Renal cortex interstitium (tissue), 11 donors: Measurements from ENCODE around the gene PRRC2B. TPM values are rescaled to one million over a fixed set of nuclear protein-coding genes. Genes with fewer than 3 reads are reported as not detected.
A peak's percentile ranks its signal among the peaks of the same experiment; 100 is the strongest.

Experiments used
- DNase-seq, 11 donors: peaks; one replicate each; pipeline ENCODE4 v3.0.0-alpha.2; 2013; ENCODE audit warnings: low read depth in 9 of 11, low spot score in 4 of 11; ENCODE audit errors: extremely low read depth in 1 of 11
- polyA plus RNA-seq, 3 donors: library from polyadenylated mRNA; unstranded; fragments of 120-200 nt; gene quantifications; one replicate each; pipeline ENCODE4 v1.2.1, GENCODE V29; 2013; ENCODE audit not compliant: insufficient read length in 3 of 3

Gene PRRC2B
- polyA plus RNA-seq, 3 donors = 177 to 200 (median 196) TPM

DNA sequence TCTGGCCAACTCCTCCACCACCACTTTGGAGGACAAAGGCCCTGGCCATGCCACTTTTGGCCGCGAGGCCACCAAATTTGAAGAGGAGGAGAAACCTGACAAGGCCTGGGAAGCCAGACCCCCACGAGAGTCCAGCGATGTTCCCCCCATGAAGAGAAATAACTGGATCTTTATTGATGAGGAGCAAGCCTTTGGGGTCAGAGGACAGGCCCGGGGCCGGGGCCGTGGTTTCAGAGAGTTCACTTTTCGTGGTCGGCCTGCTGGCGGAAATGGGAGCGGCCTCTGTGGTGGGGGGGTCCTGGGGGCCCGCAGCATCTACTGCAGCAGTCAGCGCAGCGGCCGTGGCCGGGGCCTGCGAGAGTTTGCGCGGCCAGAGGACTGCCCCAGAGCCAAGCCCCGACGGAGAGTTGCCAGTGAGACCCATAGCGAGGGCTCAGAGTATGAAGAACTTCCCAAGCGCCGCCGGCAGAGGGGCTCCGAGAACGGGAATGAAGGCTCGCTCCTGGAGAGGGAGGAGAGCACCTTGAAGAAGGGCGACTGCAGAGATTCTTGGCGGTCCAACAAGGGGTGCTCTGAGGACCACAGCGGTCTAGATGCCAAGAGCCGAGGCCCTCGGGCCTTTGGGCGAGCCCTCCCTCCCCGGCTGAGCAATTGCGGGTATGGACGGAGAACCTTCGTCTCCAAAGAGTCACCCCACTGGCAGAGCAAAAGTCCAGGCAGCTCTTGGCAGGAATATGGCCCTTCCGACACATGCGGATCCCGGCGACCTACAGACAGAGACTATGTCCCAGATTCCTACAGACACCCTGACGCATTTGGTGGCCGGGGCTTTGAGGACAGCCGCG, 81.4 kb downstream of the PRRC2B start:
- DNase-seq = no peak

DNA sequence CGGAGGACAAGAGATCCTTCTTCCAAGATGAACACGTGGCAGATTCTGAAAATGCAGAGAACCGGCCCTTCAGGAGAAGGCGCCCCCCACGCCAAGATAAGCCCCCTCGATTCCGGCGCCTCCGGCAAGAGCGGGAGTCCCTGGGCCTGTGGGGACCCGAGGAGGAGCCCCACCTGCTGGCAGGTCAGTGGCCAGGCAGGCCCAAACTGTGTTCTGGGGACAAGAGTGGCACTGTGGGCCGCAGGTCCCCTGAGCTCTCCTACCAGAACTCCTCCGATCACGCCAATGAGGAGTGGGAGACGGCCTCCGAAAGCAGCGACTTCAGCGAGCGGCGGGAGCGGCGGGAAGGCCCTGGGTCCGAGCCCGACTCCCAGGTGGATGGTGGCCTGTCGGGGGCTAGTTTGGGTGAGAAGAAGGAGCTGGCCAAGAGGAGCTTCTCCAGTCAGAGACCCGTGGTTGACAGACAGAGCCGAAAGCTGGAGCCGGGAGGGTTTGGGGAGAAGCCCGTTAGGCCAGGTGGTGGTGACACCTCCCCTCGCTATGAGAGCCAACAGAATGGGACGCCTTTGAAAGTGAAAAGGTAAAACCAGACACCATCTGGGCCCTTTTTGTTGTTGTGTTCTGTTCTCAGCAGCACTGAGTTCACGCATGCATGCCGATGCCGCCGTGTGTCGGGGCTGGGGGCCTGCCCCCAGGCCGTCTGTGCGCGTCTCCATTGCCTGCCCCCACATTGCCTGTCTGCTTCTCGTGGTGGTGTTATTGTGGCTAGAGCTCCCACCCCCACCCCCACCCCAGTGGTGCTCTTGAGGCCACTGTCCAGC, 82.3 kb downstream of the PRRC2B start:
- no peak for DNase-seq

DNA sequence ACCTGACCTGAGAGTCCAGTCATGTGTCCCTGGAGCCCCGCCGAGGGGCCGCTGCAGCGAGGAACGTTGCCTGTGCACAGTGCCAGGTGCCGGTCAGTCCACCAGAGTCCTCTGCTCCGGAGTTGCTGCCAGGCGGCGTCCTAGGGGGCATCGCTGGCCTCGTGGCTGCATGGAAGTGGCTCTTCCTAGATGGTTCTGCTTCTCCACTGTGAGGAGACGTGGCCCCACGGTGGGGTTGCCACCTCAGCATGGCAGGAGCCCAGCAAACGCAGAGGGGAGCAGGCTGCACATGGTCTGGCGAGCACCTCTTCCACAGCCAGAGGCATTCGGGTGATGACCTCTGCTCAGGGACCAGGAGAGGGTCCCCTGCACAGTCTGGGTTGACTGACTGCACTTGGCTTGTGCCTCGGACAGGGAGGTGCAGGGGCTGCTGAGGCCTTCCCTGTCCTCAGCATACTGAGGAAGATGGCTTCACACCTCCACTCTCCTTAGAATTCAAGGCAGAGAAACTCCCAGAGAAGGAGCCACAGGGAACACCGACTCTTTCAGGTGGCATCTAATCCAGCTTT, 83.0 kb downstream of the PRRC2B start:
- no peak for DNase-seq

DNA sequence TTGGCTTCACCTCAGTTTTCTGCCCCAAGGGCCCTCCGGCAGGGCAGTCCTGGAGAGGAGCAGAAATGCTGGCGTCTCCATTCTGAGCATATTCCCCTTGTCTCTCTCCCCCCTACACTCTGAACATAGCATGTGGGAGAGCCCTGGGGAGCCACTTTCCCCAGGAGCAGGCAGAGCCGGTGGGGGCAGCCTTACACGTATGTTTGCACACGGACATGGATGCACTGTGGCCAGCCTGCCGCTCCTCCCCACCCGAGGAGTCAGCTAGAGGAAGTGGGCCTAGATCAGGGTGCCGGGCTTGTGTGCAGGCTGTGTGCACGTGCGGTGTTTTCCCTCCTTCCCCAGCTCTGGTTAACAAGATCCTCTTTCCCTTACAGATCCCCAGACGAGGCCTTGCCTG, 83.5 kb downstream of the PRRC2B start:
- no peak for DNase-seq

DNA sequence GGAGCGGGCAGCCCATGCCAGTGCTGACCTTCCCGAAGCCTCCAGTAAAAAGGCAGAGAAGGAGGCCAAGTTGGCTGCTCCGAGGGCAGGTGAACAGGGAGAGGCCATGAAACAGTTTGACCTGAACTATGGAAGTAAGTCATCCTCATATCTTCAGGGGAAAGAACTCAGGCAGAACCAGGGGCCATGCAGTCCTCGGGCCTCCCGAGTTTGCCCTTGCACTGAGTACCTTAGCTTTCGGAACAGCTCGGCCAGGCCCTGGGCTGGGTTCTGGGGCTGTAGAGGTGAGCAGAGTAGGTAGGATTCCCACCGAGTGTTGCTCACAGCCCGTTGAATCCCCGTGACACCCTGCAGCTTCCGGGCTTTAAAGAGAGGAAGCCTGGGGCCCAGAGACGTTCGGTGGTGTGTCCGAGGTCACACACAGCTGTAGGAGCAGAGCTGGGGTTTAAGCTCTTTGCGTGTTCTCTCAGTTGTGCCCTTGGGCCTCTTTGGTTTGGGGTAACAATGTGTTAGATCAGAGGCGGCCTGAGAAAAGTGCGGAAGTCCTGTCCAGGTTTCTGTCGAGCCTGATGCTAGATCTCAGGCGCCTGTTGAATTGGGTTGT, 84.0 kb downstream of the PRRC2B start:
- DNase-seq = no peak

DNA sequence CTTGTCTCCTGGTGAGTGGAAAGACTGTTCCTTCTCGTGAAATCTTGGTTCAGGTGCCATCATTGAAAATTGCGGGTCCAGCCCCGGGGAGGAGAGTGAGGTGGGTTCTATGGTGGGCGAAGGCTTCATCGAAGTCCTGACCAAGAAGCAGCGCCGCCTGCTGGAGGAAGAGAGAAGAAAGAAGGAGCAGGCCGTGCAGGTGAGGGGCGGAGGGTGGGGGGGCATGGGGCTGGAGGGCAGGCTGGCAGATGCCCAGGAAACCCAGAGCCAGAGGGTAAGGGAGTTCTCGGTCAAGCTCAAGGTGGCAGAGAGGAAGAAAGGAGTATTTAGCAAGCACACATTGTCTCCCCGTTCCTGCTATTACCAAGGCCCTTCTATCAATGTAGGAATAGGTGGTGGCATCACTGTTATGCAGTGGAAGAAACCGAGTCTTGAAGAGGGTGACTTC, 84.6 kb downstream of the PRRC2B start:
- DNase-seq = peak; percentile 18 to 56 (median 35)

DNA sequence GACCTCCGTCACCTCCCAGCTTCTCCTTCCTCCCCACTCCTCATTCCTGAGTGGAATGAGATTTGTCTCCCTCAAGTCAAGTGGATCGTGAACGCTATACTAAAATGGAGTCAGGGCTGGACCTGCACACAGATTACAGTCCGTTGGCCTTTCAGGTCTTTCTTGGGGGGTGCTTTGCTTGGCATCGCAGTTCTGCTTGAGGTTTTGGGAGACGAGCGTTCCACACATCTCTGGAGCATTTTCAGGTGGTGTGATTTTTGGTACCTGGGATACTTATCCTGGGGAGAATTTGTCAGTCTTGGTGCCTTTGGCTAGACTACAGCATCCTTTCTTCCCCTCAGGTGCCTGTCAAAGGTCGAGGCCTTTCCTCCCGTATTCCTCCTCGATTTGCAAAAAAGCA, 85.0 kb downstream of the PRRC2B start:
- no peak for DNase-seq

DNA sequence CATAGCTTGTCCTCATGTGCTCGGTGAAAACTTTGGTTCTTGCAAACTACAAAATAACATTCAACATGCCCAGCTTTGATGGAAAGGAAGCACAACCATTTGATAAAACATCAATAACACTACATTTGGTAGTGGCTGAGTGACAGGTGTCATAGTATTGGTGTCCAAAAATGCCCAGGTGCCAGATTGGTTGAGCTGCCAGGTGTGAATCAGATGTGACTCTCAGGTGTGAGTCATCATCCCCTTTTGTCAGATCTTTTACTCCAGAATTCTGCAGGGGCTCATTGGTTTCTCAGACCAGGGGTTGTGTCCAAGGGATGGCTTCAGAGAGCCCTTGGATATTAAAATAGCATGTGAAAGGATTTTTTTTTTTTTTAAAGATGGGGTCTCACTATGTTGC, 86.4 kb downstream of the PRRC2B start:
- no peak for DNase-seq

DNA sequence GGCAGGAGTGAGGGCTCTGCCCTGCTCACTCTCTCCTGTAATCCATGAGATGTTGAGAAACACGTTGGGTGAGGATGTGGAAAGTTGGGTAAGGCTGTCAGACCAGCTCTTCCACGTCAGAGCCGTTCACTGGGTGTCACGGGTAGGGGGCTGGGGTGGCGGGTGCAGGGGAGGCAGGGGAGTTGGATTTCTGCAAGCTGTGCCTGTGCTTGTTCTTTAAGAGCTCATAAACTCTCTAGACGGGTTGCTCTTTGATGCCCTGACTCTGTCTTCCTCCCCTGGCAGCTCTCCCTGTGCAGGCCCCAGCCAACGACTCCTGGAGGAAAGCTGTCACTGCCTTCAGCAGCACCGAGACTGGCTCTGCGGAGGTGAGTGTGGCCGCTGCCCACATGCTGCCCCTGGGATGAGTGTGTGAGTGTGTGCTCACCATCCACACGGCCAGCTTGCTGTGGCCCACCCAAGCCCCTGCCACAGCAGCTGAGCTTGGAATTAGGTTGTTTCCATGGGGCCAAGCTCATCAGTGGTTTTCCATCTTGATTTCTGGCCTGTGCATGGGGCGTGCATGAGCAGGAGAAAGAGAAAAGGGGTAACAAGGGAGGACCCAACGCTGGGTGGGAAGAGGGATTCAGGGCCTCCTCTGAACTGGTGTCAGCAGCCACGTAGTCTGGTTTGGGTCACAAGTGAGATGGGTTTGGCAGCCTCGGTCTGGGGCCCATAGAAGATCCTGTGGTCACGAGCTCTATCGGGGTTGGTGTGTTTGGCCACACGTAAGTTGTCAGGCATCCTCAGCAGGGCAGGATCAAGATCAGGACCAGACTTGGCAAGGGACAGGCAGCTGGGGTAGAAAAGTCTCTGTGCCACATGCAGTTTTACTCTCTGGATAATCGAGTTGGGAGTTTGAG, 87.8 kb downstream of the PRRC2B start:
- DNase-seq = no peak

- no peak for DNase-seq
Measured at GRCh38 chr9:131482343-131483006, 88.6 kb downstream of the PRRC2B start.

GRCh38 chr9:131483319-131484050, 89.6 kb downstream of the PRRC2B start:
- DNase-seq = no peak

GRCh38 chr9:131484051-131484445, 90.2 kb downstream of the PRRC2B start:
- no peak for DNase-seq

DNA sequence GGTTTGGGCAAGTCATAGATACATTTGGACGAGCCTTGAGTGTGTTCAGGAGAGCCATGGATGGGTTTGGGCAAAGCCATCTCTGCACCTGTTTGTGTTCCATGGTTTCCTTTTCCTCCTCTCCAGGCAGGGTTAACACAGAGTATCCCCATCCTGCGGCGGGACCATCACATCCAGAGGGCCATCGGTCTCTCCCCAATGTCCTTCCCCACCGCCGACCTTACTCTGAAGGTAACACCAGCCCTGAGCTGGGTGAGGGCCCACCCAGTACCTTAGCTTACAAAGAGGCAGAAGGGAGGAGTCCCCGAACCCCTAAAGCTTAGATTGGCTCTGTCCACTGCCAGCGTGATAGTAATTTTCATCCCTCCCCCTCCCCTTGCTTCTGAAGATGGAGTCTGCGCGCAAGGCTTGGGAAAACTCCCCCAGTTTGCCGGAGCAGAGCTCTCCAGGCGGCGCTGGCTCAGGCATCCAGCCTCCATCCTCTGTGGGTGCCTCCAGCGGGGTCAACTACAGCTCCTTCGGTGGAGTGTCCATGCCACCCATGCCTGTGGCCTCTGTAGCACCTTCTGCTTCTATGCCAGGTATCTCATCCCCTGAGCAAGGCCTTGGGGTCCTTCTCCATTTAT, 90.8 kb downstream of the PRRC2B start:
- no peak for DNase-seq

GRCh38 chr9:131485206-131485605, 91.3 kb downstream of the PRRC2B start:
- no peak for DNase-seq

- DNase-seq = no peak
Measured at GRCh38 chr9:131485728-131486422, 92.0 kb downstream of the PRRC2B start.

DNA sequence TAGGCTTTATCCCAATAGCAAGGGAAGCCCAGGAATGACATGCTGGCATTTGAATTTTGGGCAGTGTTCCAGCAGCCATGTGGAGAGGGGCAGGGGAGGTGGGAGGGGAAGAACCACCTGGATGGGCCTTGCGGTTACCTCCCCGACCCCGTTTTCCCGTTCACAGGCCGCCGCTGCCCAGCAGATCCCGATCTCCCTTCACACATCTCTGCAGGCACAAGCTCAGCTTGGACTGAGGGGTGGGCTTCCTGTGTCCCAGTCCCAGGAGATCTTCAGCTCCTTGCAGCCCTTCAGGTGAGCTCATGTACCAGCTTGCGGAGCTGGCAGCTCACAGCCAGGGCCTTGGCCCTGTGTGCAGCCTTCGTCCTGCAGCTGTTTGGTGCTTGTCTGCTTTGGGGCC, 93.1 kb downstream of the PRRC2B start:
- no peak for DNase-seq
